HepG2 (cell line): ENCODE measurements around the gene DDX31. TPM values are rescaled to one million over a fixed set of nuclear protein-coding genes. Genes with fewer than 3 reads are reported as not detected.
"Not testable (repeated sequence)": the region's sequence is repeated elsewhere in the genome, so short reads cannot be mapped to it uniquely, and the experiment has no call there.

Source experiments
- ATAC-seq: fragments of 200-7000 bp; cut with Tn5 transposase; 3 replicates; pipeline ENCODE4 v1.9.1; 2020; ENCODE audit warnings: mild to moderate bottlenecking, moderate library complexity
- BruUV-seq: library from RNA; stranded (reverse); fragments of 400-500 nt; replicated peaks from 2 replicates; lab custom pipeline; 2021; lab: Mats Ljungman, UMichigan
- CTCF ChIA-PET: fragments of 300-600 bp; formaldehyde crosslinking; extraction: SDS; loops from one replicate; lab custom pipeline; 2021; ENCODE audit warnings: low total read pairs, inconsistent platforms, low intra/inter-chr PET ratio; lab: Yijun Ruan, JAX
- POLR2A ChIA-PET: fragments of 350-600 bp; sonication (Branson Sonifier 250); formaldehyde crosslinking; loops from one replicate; lab custom pipeline; 2020; ENCODE audit warnings: antibody characterized with exemption, inconsistent platforms; lab: Yijun Ruan, JAX
- DNase-seq: peaks from one replicate; pipeline ENCODE4 v3.0.0-alpha.2; 2015; ENCODE audit warnings: low spot score
- FAIRE-seq: peaks from 3 replicates; lab custom pipeline; 2011; peaks lifted over from hg19 to GRCh38; lab: Jason Lieb, UNC
- H2AFZ ChIP-seq: one replicate; pipeline ENCODE4 v1.6.1; 2011; ENCODE audit warnings: low read length, inconsistent platforms
- H3K27ac ChIP-seq: fragments of 300-600 bp; 3 replicates; pipeline ENCODE4 v1.8.0; 2011; ENCODE audit warnings: mixed run types, mild to moderate bottlenecking, mixed read lengths, low read length, inconsistent platforms; ENCODE audit not compliant: insufficient read depth; ENCODE audit errors: extremely low read length
- H3K27me3 ChIP-seq, 2 experiments: fragments of 200-600 bp in 1 of 2; 2 replicates in 1 of 2; 3 replicates in 1 of 2; pipeline versions ENCODE4 v1.6.0 to v1.8.0; 2011; ENCODE audit warnings: low read length in 2 of 2, mild to moderate bottlenecking in 2 of 2, moderate library complexity in 2 of 2, inconsistent platforms in 1 of 2; ENCODE audit not compliant: insufficient read depth in 2 of 2, control insufficient read depth in 1 of 2
- H3K36me3 ChIP-seq, 2 experiments: fragments of 200-600 bp in 1 of 2; replicated peaks in 1 of 2; 2 replicates in 1 of 2; 3 replicates in 1 of 2; pipeline versions ENCODE4 v1.5.1 to v1.8.0; 2011; ENCODE audit warnings: low read length in 2 of 2, inconsistent platforms in 1 of 2; ENCODE audit not compliant: insufficient read depth in 2 of 2, control insufficient read depth in 1 of 2
- H3K4me1 ChIP-seq: 2 replicates; pipeline ENCODE4 v1.5.1; 2012; ENCODE audit warnings: low read length, inconsistent platforms; ENCODE audit not compliant: insufficient read depth
- H3K4me2 ChIP-seq: 2 replicates; pipeline ENCODE4 v1.6.0; 2011; ENCODE audit warnings: low read depth, low read length, inconsistent platforms
- H3K4me3 ChIP-seq, 3 experiments: fragments of 200-600 bp in 1 of 3; sonication (generic), shearing (Covaris generic) in 1 of 3; replicated peaks in 1 of 3; 2 replicates each; pipeline ENCODE4 v1.5.1; 2011 to 2016; ENCODE audit warnings: low read length in 3 of 3, inconsistent platforms in 2 of 3, low read depth in 2 of 3, mild to moderate bottlenecking in 2 of 3, control low read depth in 1 of 3, mixed read lengths in 1 of 3; ENCODE audit not compliant: insufficient read depth in 1 of 3
- H3K79me2 ChIP-seq: one replicate; pipeline ENCODE4 v1.6.1; 2011; ENCODE audit warnings: low read length, inconsistent platforms; ENCODE audit not compliant: insufficient read depth
- H3K9ac ChIP-seq: 2 replicates; pipeline ENCODE4 v1.6.0; 2011; ENCODE audit warnings: mild to moderate bottlenecking, low read depth, low read length, inconsistent platforms; ENCODE audit not compliant: insufficient read depth
- H3K9me3 ChIP-seq: 2 replicates; pipeline ENCODE4 v1.5.1; 2012; ENCODE audit warnings: mild to moderate bottlenecking, low read length
- H4K20me1 ChIP-seq: 2 replicates; pipeline ENCODE4 v1.6.0; 2011; ENCODE audit warnings: inconsistent platforms, mild to moderate bottlenecking, low read length, moderate library complexity; ENCODE audit not compliant: insufficient read depth
- AKAP8 ChIP-seq: sonication (generic); formaldehyde crosslinking; IDR thresholded peaks from 2 replicates; pipeline ENCODE4 v1.5.1; 2020; ENCODE audit warnings: mild to moderate bottlenecking, missing genetic modification reagents
- CREBL2 ChIP-seq: sonication (generic); formaldehyde crosslinking; IDR thresholded peaks from 2 replicates; pipeline ENCODE4 v1.8.1; 2023; ENCODE audit warnings: missing genetic modification reagents, mild to moderate bottlenecking, borderline replicate concordance
- FLYWCH1 ChIP-seq: sonication (generic); formaldehyde crosslinking; IDR thresholded peaks from 2 replicates; pipeline ENCODE4 v1.8.1; 2023; ENCODE audit warnings: mild to moderate bottlenecking, missing genetic modification reagents
- GABPB1 ChIP-seq: IDR thresholded peaks from 2 replicates; pipeline ENCODE4 v1.6.1; 2016; ENCODE audit warnings: mild to moderate bottlenecking, missing genetic modification reagents, moderate library complexity, missing compliant biosample characterization
- PPARG ChIP-seq: conservative IDR thresholded peaks from 2 replicates; pipeline ENCODE4 v1.6.1; 2016; ENCODE audit warnings: missing biosample characterization, missing genetic modification reagents
- RORA ChIP-seq: sonication (generic); formaldehyde crosslinking; IDR thresholded peaks from 2 replicates; pipeline ENCODE4 v1.5.0; 2020; ENCODE audit warnings: mild to moderate bottlenecking, missing genetic modification reagents, moderate library complexity
- SETDB1 ChIP-seq: sonication (generic); formaldehyde crosslinking; IDR thresholded peaks from 2 replicates; pipeline ENCODE4 v1.5.1; 2020; ENCODE audit warnings: missing genetic modification reagents, mild to moderate bottlenecking, borderline replicate concordance
- TBL1XR1 ChIP-seq: fragments of 150-350 bp; IDR thresholded peaks from 2 replicates; pipeline ENCODE4 v1.6.1; 2014; ENCODE audit warnings: borderline replicate concordance, low read length; ENCODE audit not compliant: partially characterized antibody
- ZBTB26 ChIP-seq: IDR thresholded peaks from 2 replicates; pipeline ENCODE4 v1.6.1; 2016; ENCODE audit warnings: missing compliant biosample characterization, missing genetic modification reagents, borderline replicate concordance
- WGBS: methylation state at CpG from one replicate; pipeline ENCODE4 v1.1.6; 2017; ENCODE audit warnings: low lambda C conversion rate; 5-methylcytosine and 5-hydroxymethylcytosine counted together
- in situ Hi-C: cut with HindIII; loops from 2 replicates; pipeline ENCODE4 v1.10.0; 2017; ENCODE audit warnings: low pct_unique_long_range_greater_than_20kb; ENCODE audit not compliant: extremely low pct_ligation_motif_present
- intact Hi-C: fragments of 100-400 bp; cut with micrococcal nuclease; formaldehyde crosslinking; loops from one replicate; pipeline ENCODE4 v1.10.0; 2022; ENCODE audit not compliant: unreplicated experiment
- polyA plus RNA-seq, 8 experiments: library from polyadenylated mRNA; depleted of rRNA in 3 of 8; stranded (reverse) in 7 of 8; unstranded in 1 of 8; fragments of >200 nt; fragmentation: Illumina TruSeq in 4 of 8; extraction: Trizol in 4 of 8; gene quantifications; 2 replicates each; pipeline versions ENCODE4 v1.2.1 to v1.2.3, GENCODE V29; 2011 to 2016; ENCODE audit warnings: low read depth in 4 of 8, missing spikeins in 1 of 8, mixed read lengths in 1 of 8; ENCODE audit not compliant: insufficient read depth in 1 of 8
- total RNA-seq, 5 experiments: library from RNA; depleted of rRNA; stranded (reverse); fragments of >200 nt; fragmentation: Illumina TruSeq; extraction: Trizol; gene quantifications; 2 replicates each; pipeline ENCODE4 v1.2.3, GENCODE V29; 2016; ENCODE audit warnings: low read depth in 1 of 5

Gene DDX31
- total and polyA plus RNA-seq, 2 of the 13 experiments (the other 11 are each of a cell fraction or from before 2014, with no cell fraction given), result 11.4 to 16.3 TPM

GRCh38 chr9:132711846-132712245 is 42.1 kb upstream of the DDX31 start:
- in situ Hi-C loops, result no loop called here

GRCh38 chr9:132711152-132711551 is 41.4 kb upstream of the DDX31 start:
- intact Hi-C loops, H3K36me3 ChIP-seq, H3K9ac ChIP-seq, H4K20me1 ChIP-seq, H3K9me3 ChIP-seq, CTCF ChIA-PET, H3K4me3 ChIP-seq, H3K4me1 ChIP-seq, BruUV-seq, H3K4me2 ChIP-seq, H3K79me2 ChIP-seq, POLR2A ChIA-PET, DNase-seq, FAIRE-seq, in situ Hi-C loops, H3K27ac ChIP-seq, H3K27me3 ChIP-seq, ATAC-seq, H2AFZ ChIP-seq: not testable (repeated sequence)
- WGBS, result 69% methylated on average over 5 of the region's 5 CpGs

More at GRCh38 chr9:132711846-132712245, 42.1 kb upstream of the DDX31 start:
- H3K9me3 ChIP-seq, result no peaks in the 10 kb centered on the region
- H3K4me3 ChIP-seq, result no peak overlapping the region
- BruUV-seq, result no TSS peak
- H3K9ac ChIP-seq, result no peak overlapping the region
- no peak for ATAC-seq
- H3K4me1 ChIP-seq, result no peaks in the 10 kb centered on the region
- no peak for DNase-seq
- H3K27ac ChIP-seq, result no peak overlapping the region
- H3K27me3 ChIP-seq, result peaks cover 3 to 9% of the 10 kb centered on the region in 2 experiments; a peak in 4 of 5 replicates
- H3K4me2 ChIP-seq, result no peak overlapping the region
- FAIRE-seq, result no peak
- 34% methylated on average over 3 of the region's 3 CpGs for WGBS
- ChIA-PET CTCF (no interaction called here), POLR2A (no interaction called here)
- H3K36me3 ChIP-seq, result no peaks in the 10 kb centered on the region
- intact Hi-C loops, result no loop called here
- no peak overlapping the region for H2AFZ ChIP-seq
- H4K20me1 ChIP-seq, result no peaks in the 10 kb centered on the region
- H3K79me2 ChIP-seq, result no peaks in the 10 kb centered on the region
- TF ChIP-seq ZBTB26, result no peak
- TF ChIP-seq GABPB1 (CRISPR knock-in tag), result no peak
- no peak for TF ChIP-seq PPARG
- TF ChIP-seq CREBL2 (CRISPR knock-in tag), result no peak
- TF ChIP-seq TBL1XR1, result no peak
- TF ChIP-seq SETDB1, result no peak
- TF ChIP-seq RORA (CRISPR knock-in tag), result no peak
- no peak for TF ChIP-seq AKAP8 (CRISPR knock-in tag)
- TF ChIP-seq FLYWCH1 (CRISPR knock-in tag), result no peak
- TF ChIP-seq, all 625 proteins: peak for 0
